ENCODE measurements around the gene WDHD1.

GRCh38 chr14:54979039-54979438, 47.9 kb downstream of the WDHD1 start:
- TF ChIP-seq EZH2 (IDR thresholded peaks at IDR 0.05; ENCODE audit: insufficient read depth, poor library complexity, severe bottlenecking) (no peak), EZH2phosphoT487 (IDR thresholded peaks at IDR 0.05; ENCODE audit: insufficient read depth, low read depth) (no peak)

Data from GM23248 (cell line).